ENCODE data around the gene RETNLB.

DNA sequence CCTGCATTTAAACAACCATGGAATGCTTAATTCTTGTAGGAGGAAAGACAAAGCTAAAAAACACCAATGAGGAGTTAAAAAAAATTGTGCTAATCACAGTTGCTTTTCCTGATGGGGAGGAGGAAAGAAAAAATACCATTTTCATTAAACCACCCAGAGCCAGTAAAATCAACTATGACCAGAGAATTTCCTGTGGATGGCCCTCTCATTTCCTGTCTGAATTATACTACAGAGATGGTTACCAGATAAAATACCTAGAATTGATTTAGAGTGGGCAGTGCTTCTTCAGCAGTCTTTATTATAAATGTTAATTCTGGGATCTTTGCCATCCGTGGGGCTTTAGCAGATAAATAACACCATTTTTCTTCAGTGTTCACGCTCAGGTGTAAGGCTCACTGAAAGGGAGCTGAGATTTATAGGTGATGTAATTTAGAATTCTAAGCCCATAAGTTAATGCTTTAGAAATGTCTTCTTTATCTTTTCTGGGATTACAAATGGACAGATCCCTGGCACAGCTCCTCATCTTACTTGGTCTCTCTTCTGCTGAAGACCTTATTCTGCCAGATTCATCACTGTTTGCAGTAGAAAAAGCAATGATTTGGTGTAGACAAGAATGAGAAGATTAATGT is 37.9 kb downstream of the RETNLB start:
- TF ChIP-seq RORB (CRISPR knock-in tag; IDR thresholded peaks at IDR 0.05) (no peak), CREM (CRISPR knock-in tag; IDR thresholded peaks at IDR 0.05) (no peak), ETV6 (CRISPR knock-in tag; IDR thresholded peaks at IDR 0.05) (no peak)
- TF ChIP-seq, protein P1, sequence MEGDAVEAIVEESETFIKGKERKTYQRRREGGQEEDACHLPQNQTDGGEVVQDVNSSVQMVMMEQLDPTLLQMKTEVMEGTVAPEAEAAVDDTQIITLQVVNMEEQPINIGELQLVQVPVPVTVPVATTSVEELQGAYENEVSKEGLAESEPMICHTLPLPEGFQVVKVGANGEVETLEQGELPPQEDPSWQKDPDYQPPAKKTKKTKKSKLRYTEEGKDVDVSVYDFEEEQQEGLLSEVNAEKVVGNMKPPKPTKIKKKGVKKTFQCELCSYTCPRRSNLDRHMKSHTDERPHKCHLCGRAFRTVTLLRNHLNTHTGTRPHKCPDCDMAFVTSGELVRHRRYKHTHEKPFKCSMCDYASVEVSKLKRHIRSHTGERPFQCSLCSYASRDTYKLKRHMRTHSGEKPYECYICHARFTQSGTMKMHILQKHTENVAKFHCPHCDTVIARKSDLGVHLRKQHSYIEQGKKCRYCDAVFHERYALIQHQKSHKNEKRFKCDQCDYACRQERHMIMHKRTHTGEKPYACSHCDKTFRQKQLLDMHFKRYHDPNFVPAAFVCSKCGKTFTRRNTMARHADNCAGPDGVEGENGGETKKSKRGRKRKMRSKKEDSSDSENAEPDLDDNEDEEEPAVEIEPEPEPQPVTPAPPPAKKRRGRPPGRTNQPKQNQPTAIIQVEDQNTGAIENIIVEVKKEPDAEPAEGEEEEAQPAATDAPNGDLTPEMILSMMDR (IDR thresholded peaks at IDR 0.05) = no peak
